Transverse colon (tissue), 4 donors: ENCODE results near the gene IGLL5. TPM values are rescaled to one million over a fixed set of nuclear protein-coding genes. Genes with fewer than 3 reads are reported as not detected.

Source experiments
- DNase-seq: peaks from one replicate; pipeline ENCODE4 v3.0.0-alpha.2; 2019
- H3K27ac ChIP-seq, 4 donors: fragments of 200-600 bp; sonication (generic); 2 replicates each; pipeline ENCODE4 v1.5.1; 2016 to 2018; ENCODE audit warnings: inconsistent platforms in 4 of 4
- H3K27me3 ChIP-seq: fragments of 200-600 bp; sonication (generic); 2 replicates; pipeline ENCODE4 v1.5.1; 2017; ENCODE audit warnings: inconsistent platforms
- H3K36me3 ChIP-seq, 4 donors: fragments of 200-600 bp; sonication (generic); 2 replicates each; pipeline ENCODE4 v1.5.1; 2017 to 2019; ENCODE audit warnings: inconsistent platforms in 4 of 4
- H3K4me1 ChIP-seq, 4 donors: fragments of 200-600 bp; sonication (generic); 2 replicates each; pipeline ENCODE4 v1.5.1; 2017 to 2020; ENCODE audit warnings: inconsistent platforms in 4 of 4
- H3K4me3 ChIP-seq, 4 donors: fragments of 200-600 bp; sonication (generic); 1 replicate in 1 of 4; 2 replicates in 3 of 4; pipeline versions ENCODE4 v1.5.1 to v1.6.1; 2017 to 2019; ENCODE audit warnings: inconsistent platforms in 4 of 4
- H3K9me3 ChIP-seq, 2 donors: fragments of 200-600 bp; sonication (generic); 2 replicates each; pipeline ENCODE4 v1.5.1; 2017 to 2019; ENCODE audit warnings: inconsistent platforms in 2 of 2
- CTCF ChIP-seq, 5 experiments: fragments of 200-600 bp in 3 of 5; fragments of 450-650 bp in 2 of 5; sonication (generic) in 3 of 5; IDR thresholded peaks; 1 replicate in 2 of 5; 2 replicates in 3 of 5; pipeline ENCODE4 v1.5.1; 2016 to 2017; ENCODE audit warnings: antibody characterized with exemption in 5 of 5, inconsistent platforms in 3 of 5, mild to moderate bottlenecking in 2 of 5, moderate library complexity in 1 of 5
- EP300 ChIP-seq: sonication (generic); formaldehyde crosslinking; IDR thresholded peaks from one replicate; pipeline ENCODE4 v1.6.1; 2017; ENCODE audit warnings: antibody characterized with exemption, low read depth
- POLR2A ChIP-seq: fragments of 450-650 bp; IDR thresholded peaks from one replicate; pipeline ENCODE4 v1.6.1; 2016; ENCODE audit warnings: antibody characterized with exemption, mild to moderate bottlenecking, moderate library complexity
- POLR2AphosphoS5 ChIP-seq, 3 donors: sonication (generic); formaldehyde crosslinking; IDR thresholded peaks; one replicate each; pipeline ENCODE4 v1.6.1; 2016; ENCODE audit warnings: antibody characterized with exemption in 3 of 3
- WGBS, 2 donors: methylation state at CpG; one replicate each; pipeline ENCODE4 v1.1.5; 2018; ENCODE audit warnings: low coverage in 1 of 2; 5-methylcytosine and 5-hydroxymethylcytosine counted together
- in situ Hi-C, 4 donors: fragments of 200-750 bp; cut with MboI; loops; one replicate each; pipeline versions ENCODE4 v1.15.0 to v1.15.1; 2017; ENCODE audit warnings: low sequenced_read_pairs in 3 of 4, low pct_ligation_motif_present in 1 of 4, low pct_unique_long_range_greater_than_20kb in 1 of 4
- intact Hi-C: fragments of 100-400 bp; cut with DNase I; formaldehyde crosslinking; loops from one replicate; pipeline ENCODE4 v1.15.1; 2023; ENCODE audit warnings: low total_unique reads
- total RNA-seq, 4 donors: library from RNA; depleted of rRNA; stranded (reverse); fragments of >200 nt; gene quantifications; one replicate each; pipeline ENCODE4 v1.1.0, GENCODE V29; 2016

The IGLL5 gene
- total RNA-seq, 4 donors from 2014 or later = 14.9 to 104 (median 33.8) TPM; not detected in 1

GRCh38 chr22:22938672-22939587 is 51.3 kb downstream of the IGLL5 start:
- no peaks in the 10 kb centered on the region for H3K27me3 ChIP-seq
- peak overlapping the region in 2 of 4 donors; percentile 6 to 26 for H3K27ac ChIP-seq
- in situ Hi-C loops = no loop called here
- no peaks in the 10 kb centered on the region for H3K36me3 ChIP-seq
- no peaks in the 10 kb centered on the region for H3K4me1 ChIP-seq
- no peaks in the 10 kb centered on the region for H3K9me3 ChIP-seq
- H3K4me3 ChIP-seq = no peak overlapping the region
- intact Hi-C loops = loop anchor here (1.0 kb wide), 1 partner anchor 20 kb away; no protein-coding TSS in a partner anchor
- DNase-seq = no peak
- 68% methylated on average over 8 of the region's 8 CpGs; no CpG with 5 or more reads in 1 of the 2 donors for WGBS, 2 donors
- TF ChIP-seq CTCF (IDR thresholded peaks at IDR 0.05) (no peak), POLR2A (no peak), EP300 (no peak), POLR2AphosphoS5 (IDR thresholded peaks at IDR 0.05) (no peak)

- intact Hi-C loops = loop anchor here (1.0 kb wide), 1 partner anchor 20 kb away; no protein-coding TSS in a partner anchor
- Histone ChIP-seq H3K27ac (peak overlapping the region in 1 of 4 donors; percentile 26), H3K9me3 (no peaks in the 10 kb centered on the region), H3K27me3 (no peaks in the 10 kb centered on the region), H3K4me3 (no peak overlapping the region), H3K4me1 (no peaks in the 10 kb centered on the region), H3K36me3 (no peaks in the 10 kb centered on the region)
- in situ Hi-C loops = no loop called here
- TF ChIP-seq EP300 (no peak), POLR2A (no peak)
- peak; percentile 10 for DNase-seq
- 50 to 63% methylated on average over 9 to 11 of the region's 11 CpGs for WGBS, 2 donors
These were observed 52.2 kb downstream of the IGLL5 start for GRCh38 chr22:22939588-22940368.

GRCh38 chr22:22940961-22941605 is 53.5 kb downstream of the IGLL5 start:
- H3K9me3 ChIP-seq = no peaks in the 10 kb centered on the region
- no peak overlapping the region for H3K4me3 ChIP-seq
- TF ChIP-seq POLR2AphosphoS5 (IDR thresholded peaks at IDR 0.05) = no peak
- TF ChIP-seq CTCF (IDR thresholded peaks at IDR 0.05) = no peak
- TF ChIP-seq POLR2A = no peak
- no peak for TF ChIP-seq EP300
- in situ Hi-C loops (no loop called here), intact Hi-C loops (no loop called here)
- peak overlapping the region in 1 of 4 donors; percentile 39 for H3K27ac ChIP-seq
- no peaks in the 10 kb centered on the region for H3K36me3 ChIP-seq
- peak; percentile 6 for DNase-seq
- H3K27me3 ChIP-seq = no peaks in the 10 kb centered on the region
- 81 to 100% methylated on average over 1 to 5 of the region's 6 CpGs for WGBS, 2 donors
- H3K4me1 ChIP-seq = no peaks in the 10 kb centered on the region

- no peaks in the 10 kb centered on the region for H3K27me3 ChIP-seq
- peak overlapping the region in 1 of 4 donors; percentile 39 for H3K27ac ChIP-seq
- intact Hi-C loops = no loop called here
- no peaks in the 10 kb centered on the region for H3K4me1 ChIP-seq
- peak; percentile 4 for DNase-seq
- H3K4me3 ChIP-seq = no peak overlapping the region
- no peaks in the 10 kb centered on the region for H3K36me3 ChIP-seq
- H3K9me3 ChIP-seq = no peaks in the 10 kb centered on the region
- in situ Hi-C loops = no loop called here
- TF ChIP-seq CTCF (IDR thresholded peaks at IDR 0.05) = no peak
- no peak for TF ChIP-seq EP300
- no peak for TF ChIP-seq POLR2A
- no peak for TF ChIP-seq POLR2AphosphoS5 (IDR thresholded peaks at IDR 0.05)
- WGBS, 2 donors = 88% methylated on average over 6 of the region's 6 CpGs; no CpG with 5 or more reads in 1 of the 2 donors
These were observed 54.4 kb downstream of the IGLL5 start for GRCh38 chr22:22941831-22942510.
